H1 (cell line): ENCODE data around the gene SPACA5B. TPM values are rescaled to one million over a fixed set of nuclear protein-coding genes. Genes with fewer than 3 reads are reported as not detected.
"Not testable (repeated sequence)": the region's sequence is repeated elsewhere in the genome, so short reads cannot be mapped to it uniquely, and the experiment has no call there.

Experiments
- CTCF ChIA-PET: fragments of 300-600 bp; sonication (Branson Sonifier 250); formaldehyde crosslinking; loops from one replicate; lab custom pipeline; 2021; ENCODE audit not compliant: partially characterized antibody; lab: Charles Lee
- POLR2A ChIA-PET: fragments of 300-600 bp; sonication (Branson Sonifier 250); formaldehyde crosslinking; loops from one replicate; lab custom pipeline; 2021; ENCODE audit warnings: inconsistent platforms; ENCODE audit not compliant: partially characterized antibody; lab: Charles Lee
- DNase-seq, 2 experiments: peaks; one replicate each; pipeline versions ENCODE4 v3.0.0 to v3.0.0-alpha.2; 2010 to 2022; ENCODE audit warnings: low spot score in 2 of 2, low read depth in 1 of 2, mixed read lengths in 1 of 2
- FAIRE-seq: peaks from 2 replicates; lab custom pipeline; 2011; peaks lifted over from hg19 to GRCh38; lab: Jason Lieb, UNC
- H2AFZ ChIP-seq: 2 replicates; pipeline ENCODE4 v1.8.1; 2012; ENCODE audit warnings: low read length, inconsistent platforms
- H2AK5ac ChIP-seq: 2 replicates; pipeline ENCODE4 v1.6.1; 2013; ENCODE audit warnings: low read depth, low read length
- H2BK120ac ChIP-seq: replicated peaks from 2 replicates; pipeline ENCODE3; 2013; ENCODE audit warnings: low read depth, low read length, inconsistent platforms
- H2BK12ac ChIP-seq: 2 replicates; pipeline ENCODE4 v1.6.1; 2013; ENCODE audit warnings: low read depth, low read length
- H2BK15ac ChIP-seq: 2 replicates; pipeline ENCODE4 v1.6.1; 2013; ENCODE audit warnings: low read length
- H2BK20ac ChIP-seq: 2 replicates; pipeline ENCODE4 v1.6.1; 2013; ENCODE audit warnings: low read length
- H2BK5ac ChIP-seq: 2 replicates; pipeline ENCODE4 v1.6.1; 2013; ENCODE audit warnings: low read depth, low read length
- H3K14ac ChIP-seq: 2 replicates; pipeline ENCODE4 v1.6.1; 2013; ENCODE audit warnings: inconsistent platforms; ENCODE audit not compliant: insufficient read length
- H3K18ac ChIP-seq: 2 replicates; pipeline ENCODE4 v1.6.1; 2013; ENCODE audit warnings: low read length; ENCODE audit errors: extremely low read depth
- H3K23ac ChIP-seq: 2 replicates; pipeline ENCODE4 v1.6.1; 2013; ENCODE audit warnings: inconsistent platforms; ENCODE audit not compliant: insufficient read length
- H3K23me2 ChIP-seq: 2 replicates; pipeline ENCODE4 v1.6.1; 2013; ENCODE audit warnings: low read depth, low read length
- H3K27ac ChIP-seq: 2 replicates; pipeline ENCODE4 v1.6.1; 2011; ENCODE audit warnings: low read depth, low read length, inconsistent platforms
- H3K27me3 ChIP-seq, 4 experiments: replicated peaks in 1 of 4; 1 replicate in 1 of 4; 2 replicates in 3 of 4; pipeline versions ENCODE4 v1.6.1 to v1.8.1; 2011 to 2013; ENCODE audit warnings: low read length in 3 of 4, mild to moderate bottlenecking in 3 of 4, inconsistent platforms in 2 of 4, mixed read lengths in 2 of 4, moderate library complexity in 1 of 4; ENCODE audit not compliant: control insufficient read depth in 3 of 4, insufficient read depth in 3 of 4; ENCODE audit errors: extremely low read depth in 1 of 4
- H3K36me3 ChIP-seq, 4 experiments: 2 replicates each; pipeline versions ENCODE4 v1.6.1 to v1.8.1; 2011 to 2013; ENCODE audit warnings: mild to moderate bottlenecking in 4 of 4, low read length in 3 of 4, moderate library complexity in 2 of 4, control low read depth in 1 of 4, inconsistent platforms in 1 of 4; ENCODE audit not compliant: insufficient read depth in 4 of 4, control insufficient read depth in 2 of 4
- H3K4ac ChIP-seq: replicated peaks from 2 replicates; pipeline ENCODE3; 2013; ENCODE audit warnings: low read length, low read depth, mixed read lengths, inconsistent platforms; ENCODE audit not compliant: insufficient read length
- H3K4me1 ChIP-seq, 4 experiments: replicated peaks in 1 of 4; 1 replicate in 1 of 4; 2 replicates in 3 of 4; pipeline versions ENCODE4 v1.6.1 to v1.8.1; 2011 to 2013; ENCODE audit warnings: low read length in 3 of 4, inconsistent platforms in 2 of 4, mixed read lengths in 1 of 4; ENCODE audit not compliant: insufficient read depth in 4 of 4, control insufficient read depth in 3 of 4
- H3K4me2 ChIP-seq, 2 experiments: 2 replicates each; pipeline versions ENCODE4 v1.6.1 to v1.8.1; 2011 to 2013; ENCODE audit warnings: low read depth in 2 of 2, low read length in 2 of 2, control low read depth in 1 of 2, inconsistent platforms in 1 of 2, mild to moderate bottlenecking in 1 of 2; ENCODE audit not compliant: insufficient read depth in 1 of 2
- H3K4me3 ChIP-seq, 4 experiments: fragments of 200-600, 300-600 bp in 1 of 4; sonication (generic), shearing (Covaris generic), sonication (Bioruptor Twin) in 1 of 4; 2 replicates each; pipeline versions ENCODE4 v1.5.1 to v1.8.1; 2011 to 2016; ENCODE audit warnings: low read length in 4 of 4, low read depth in 3 of 4, control low read depth in 2 of 4, inconsistent platforms in 2 of 4, mild to moderate bottlenecking in 2 of 4, mixed read lengths in 1 of 4, moderate library complexity in 1 of 4; ENCODE audit not compliant: insufficient read depth in 2 of 4; ENCODE audit errors: extremely low read depth in 1 of 4
- H3K56ac ChIP-seq: replicated peaks from 2 replicates; pipeline ENCODE3; 2013; ENCODE audit warnings: low read depth, mild to moderate bottlenecking, mixed read lengths, low read length, inconsistent platforms; ENCODE audit not compliant: insufficient read length
- H3K79me1 ChIP-seq: 2 replicates; pipeline ENCODE4 v1.6.1; 2013; ENCODE audit warnings: low read depth, low read length, control low read depth
- H3K79me2 ChIP-seq, 2 experiments: 2 replicates each; pipeline versions ENCODE4 v1.6.1 to v1.8.1; 2012 to 2013; ENCODE audit warnings: low read length in 2 of 2, mild to moderate bottlenecking in 2 of 2, inconsistent platforms in 1 of 2; ENCODE audit not compliant: insufficient read depth in 2 of 2, control insufficient read depth in 1 of 2
- H3K9ac ChIP-seq, 4 experiments: replicated peaks in 1 of 4; 1 replicate in 1 of 4; 2 replicates in 3 of 4; pipeline versions ENCODE4 v1.6.1 to v1.8.1; 2011 to 2013; ENCODE audit warnings: low read depth in 3 of 4, low read length in 3 of 4, control low read depth in 2 of 4, mild to moderate bottlenecking in 2 of 4, moderate library complexity in 2 of 4, inconsistent platforms in 1 of 4; ENCODE audit errors: extremely low read depth in 1 of 4
- H3K9me3 ChIP-seq, 2 experiments: 2 replicates each; pipeline versions ENCODE4 v1.6.1 to v1.8.1; 2012 to 2013; ENCODE audit warnings: mild to moderate bottlenecking in 2 of 2, moderate library complexity in 2 of 2, control low read depth in 1 of 2, inconsistent platforms in 1 of 2, low read depth in 1 of 2, low read length in 1 of 2, mixed read lengths in 1 of 2; ENCODE audit not compliant: insufficient read depth in 2 of 2
- H4K20me1 ChIP-seq, 2 experiments: replicated peaks in 1 of 2; 2 replicates each; pipeline versions ENCODE3 to v1.8.1; 2011 to 2013; ENCODE audit warnings: inconsistent platforms in 2 of 2, low read length in 2 of 2, mild to moderate bottlenecking in 1 of 2; ENCODE audit not compliant: insufficient read depth in 2 of 2, control insufficient read depth in 1 of 2
- H4K5ac ChIP-seq: 2 replicates; pipeline ENCODE4 v1.6.1; 2013; ENCODE audit warnings: low read length, low read depth, mixed read lengths, inconsistent platforms; ENCODE audit not compliant: insufficient read length
- H4K8ac ChIP-seq: 2 replicates; pipeline ENCODE4 v1.8.0; 2013; ENCODE audit warnings: mild to moderate bottlenecking, moderate library complexity, low read length, inconsistent platforms; ENCODE audit not compliant: insufficient read depth; ENCODE audit errors: extremely low read depth
- H4K91ac ChIP-seq: replicated peaks from 2 replicates; pipeline ENCODE3; 2013; ENCODE audit warnings: low read length, mixed read lengths, inconsistent platforms; ENCODE audit not compliant: insufficient read length
- ASH2L ChIP-seq: fragments of 200-600, 300-600 bp; sonication (generic); IDR thresholded peaks from one replicate; pipeline ENCODE4 v1.7.1; 2017; ENCODE audit warnings: low read length
- JUND ChIP-seq: IDR thresholded peaks from 2 replicates; pipeline ENCODE4 v1.6.1; 2011; ENCODE audit warnings: mild to moderate bottlenecking, improper control_type of control experiment, low read length
- WGBS, 2 experiments: shearing (Covaris generic) in 1 of 2; methylation state at CpG; one replicate each; pipeline versions ENCODE4 v1.1.6 to v1.1.7; 2013 to 2015; ENCODE audit warnings: low lambda C conversion rate in 2 of 2, mixed read lengths in 2 of 2, inconsistent platforms in 1 of 2, low coverage in 1 of 2, missing lambda C conversion rate in 1 of 2; ENCODE audit not compliant: insufficient replicate concordance in 2 of 2, insufficient coverage in 1 of 2, insufficient read length in 1 of 2; ENCODE audit errors: extremely low coverage in 1 of 2, missing lambda C conversion rate in 1 of 2; 5-methylcytosine and 5-hydroxymethylcytosine counted together
- polyA plus RNA-seq, 7 experiments: library from polyadenylated mRNA; depleted of rRNA in 3 of 7; stranded (reverse) in 5 of 7; unstranded in 2 of 7; fragments of >200 nt in 5 of 7; fragments of 200-250 nt in 2 of 7; gene quantifications; 1 replicate in 5 of 7; 2 replicates in 1 of 7; 4 replicates in 1 of 7; pipeline versions ENCODE4 v1.2.1 to v1.2.3, GENCODE V29; 2011 to 2013; ENCODE audit warnings: missing spikeins in 2 of 7, mixed read lengths in 2 of 7
- total RNA-seq: library from RNA; stranded (reverse); fragmentation: NEBNext Ultra II Directional; extraction: Animal tissue kit (Norgen Biotek cat#: 25700); gene quantifications from 2 replicates; pipeline ENCODE4 v1.2.1, GENCODE V29; 2021

SPACA5B gene
- total and polyA plus RNA-seq, 2 of the 8 experiments (the other 6 are each of a cell fraction or from before 2014, with no cell fraction given), result not detected

DNA sequence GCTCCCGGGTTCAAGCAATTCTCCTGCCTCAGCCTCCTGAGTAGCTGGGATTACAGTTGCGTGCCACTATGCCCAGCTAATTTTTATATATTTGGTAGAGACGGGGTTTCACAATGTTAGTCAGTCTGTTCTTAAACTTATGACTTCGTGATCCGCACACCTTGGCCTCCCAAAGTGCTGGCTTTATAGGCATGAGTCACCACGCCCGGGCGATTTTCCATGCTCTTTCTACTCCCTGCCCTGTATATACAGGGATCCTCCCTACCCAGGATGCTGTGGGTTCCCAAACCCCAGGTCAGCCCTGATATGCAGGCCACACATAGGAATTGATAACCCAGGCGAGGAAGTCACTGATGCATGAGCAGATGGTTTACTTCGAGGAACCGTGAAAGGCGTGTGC lies 34.8 kb downstream of the SPACA5B start (continued):
- no peak for TF ChIP-seq JUND
- no peak for TF ChIP-seq ASH2L

DNA sequence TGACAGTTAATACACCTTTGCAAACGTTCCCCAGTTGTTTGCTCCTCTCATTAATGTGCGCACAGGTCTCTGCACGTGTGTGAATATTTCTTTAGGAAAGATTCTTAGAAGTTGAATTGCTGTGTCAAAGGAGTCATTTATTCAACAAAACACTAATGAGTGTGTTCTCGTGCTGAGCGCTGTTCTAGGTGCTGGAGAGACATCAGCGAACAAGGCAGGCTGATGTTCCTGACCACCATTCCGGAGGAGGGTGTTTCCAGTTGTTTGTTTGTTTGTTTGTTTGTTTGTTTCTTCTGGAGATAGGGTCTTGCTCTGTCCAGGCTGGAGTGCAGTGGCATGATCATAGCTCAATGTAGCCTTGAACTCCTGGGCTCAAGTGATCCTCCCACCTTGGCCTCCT lies 35.9 kb downstream of the SPACA5B start:
- H3K4me3 ChIP-seq, H3K79me1 ChIP-seq, POLR2A ChIA-PET, H3K23me2 ChIP-seq, H3K36me3 ChIP-seq, H3K23ac ChIP-seq, FAIRE-seq, H3K79me2 ChIP-seq, H4K20me1 ChIP-seq, H4K91ac ChIP-seq, H3K18ac ChIP-seq, H2AK5ac ChIP-seq, H3K56ac ChIP-seq, H2AFZ ChIP-seq, H3K27ac ChIP-seq, H3K4ac ChIP-seq, H4K8ac ChIP-seq, H3K9ac ChIP-seq, H2BK5ac ChIP-seq, H3K27me3 ChIP-seq, DNase-seq, H3K4me2 ChIP-seq, H4K5ac ChIP-seq, CTCF ChIA-PET, H3K4me1 ChIP-seq, H3K9me3 ChIP-seq, H2BK120ac ChIP-seq, H2BK20ac ChIP-seq, H3K14ac ChIP-seq, H2BK15ac ChIP-seq, H2BK12ac ChIP-seq: not testable (repeated sequence)
- WGBS, 2 experiments, result 92% methylated on average over 4 of the region's 7 CpGs; no CpG with 5 or more reads in 1 of the 2 experiments
